Upper lobe of left lung (tissue), 4 donors: ENCODE measurements around the gene LCE7A.

Source experiments
- POLR2A ChIP-seq, 4 donors: fragments of 450-650 bp; IDR thresholded peaks; one replicate each; pipeline ENCODE4 v1.5.1; 2016 to 2017; ENCODE audit warnings: antibody characterized with exemption in 4 of 4, mild to moderate bottlenecking in 2 of 4
- TF ChIP-seq, protein P1 (sequence below), 6 experiments: fragments of 450-650 bp in 4 of 6; fragments of 200-600 bp in 2 of 6; sonication (generic) in 2 of 6; IDR thresholded peaks; one replicate each; pipeline ENCODE4 v1.5.1; 2016 to 2019; ENCODE audit warnings: antibody characterized with exemption in 6 of 6

- TF ChIP-seq, protein P1, sequence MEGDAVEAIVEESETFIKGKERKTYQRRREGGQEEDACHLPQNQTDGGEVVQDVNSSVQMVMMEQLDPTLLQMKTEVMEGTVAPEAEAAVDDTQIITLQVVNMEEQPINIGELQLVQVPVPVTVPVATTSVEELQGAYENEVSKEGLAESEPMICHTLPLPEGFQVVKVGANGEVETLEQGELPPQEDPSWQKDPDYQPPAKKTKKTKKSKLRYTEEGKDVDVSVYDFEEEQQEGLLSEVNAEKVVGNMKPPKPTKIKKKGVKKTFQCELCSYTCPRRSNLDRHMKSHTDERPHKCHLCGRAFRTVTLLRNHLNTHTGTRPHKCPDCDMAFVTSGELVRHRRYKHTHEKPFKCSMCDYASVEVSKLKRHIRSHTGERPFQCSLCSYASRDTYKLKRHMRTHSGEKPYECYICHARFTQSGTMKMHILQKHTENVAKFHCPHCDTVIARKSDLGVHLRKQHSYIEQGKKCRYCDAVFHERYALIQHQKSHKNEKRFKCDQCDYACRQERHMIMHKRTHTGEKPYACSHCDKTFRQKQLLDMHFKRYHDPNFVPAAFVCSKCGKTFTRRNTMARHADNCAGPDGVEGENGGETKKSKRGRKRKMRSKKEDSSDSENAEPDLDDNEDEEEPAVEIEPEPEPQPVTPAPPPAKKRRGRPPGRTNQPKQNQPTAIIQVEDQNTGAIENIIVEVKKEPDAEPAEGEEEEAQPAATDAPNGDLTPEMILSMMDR (IDR thresholded peaks at IDR 0.05): no peak
- no peak for TF ChIP-seq POLR2A (IDR thresholded peaks at IDR 0.05)
Observed at GRCh38 chr1:152884506-152884905, 24.7 kb downstream of the LCE7A start.
